Panc1 (cell line): ENCODE measurements around the gene WFDC9. TPM values are rescaled to one million over a fixed set of nuclear protein-coding genes. Genes with fewer than 3 reads are reported as not detected.

Experiments used
- ATAC-seq: fragments of 200-7000 bp; cut with Tn5 transposase; 2 replicates; pipeline ENCODE4 v1.9.1; 2020; ENCODE audit warnings: mild to moderate bottlenecking, moderate library complexity
- BruUV-seq: library from RNA; stranded (reverse); fragments of 400-500 nt; replicated peaks from 2 replicates; lab custom pipeline; 2021; lab: Mats Ljungman, UMichigan
- CTCF ChIA-PET: fragments of 300-600 bp; sonication (Branson Sonifier 250); formaldehyde crosslinking; loops from one replicate; lab custom pipeline; 2022; ENCODE audit warnings: antibody characterized with exemption; lab: Charles Lee
- POLR2A ChIA-PET: fragments of 300-600 bp; sonication (Branson Sonifier 250); formaldehyde crosslinking; loops from one replicate; lab custom pipeline; 2022; ENCODE audit warnings: antibody characterized with exemption; lab: Charles Lee
- DNase-seq: peaks from one replicate; pipeline ENCODE4 v3.0.0-alpha.2; 2010; ENCODE audit warnings: low read depth, low spot score
- H3K27ac ChIP-seq: 2 replicates; pipeline ENCODE4 v1.5.1; 2011; ENCODE audit warnings: mild to moderate bottlenecking, low read length, inconsistent platforms
- H3K27me3 ChIP-seq: fragments of 200-500 bp; sonication (Bioruptor generic); 2 replicates; pipeline ENCODE4 v1.6.0; 2014; ENCODE audit warnings: low read length, inconsistent platforms; ENCODE audit not compliant: control insufficient read depth, insufficient read depth
- H3K36me3 ChIP-seq: fragments of 200-500 bp; sonication (Bioruptor generic); 2 replicates; pipeline ENCODE4 v1.5.1; 2014; ENCODE audit warnings: inconsistent platforms, mild to moderate bottlenecking, low read length, moderate library complexity; ENCODE audit not compliant: control insufficient read depth, insufficient read depth
- H3K4me1 ChIP-seq: 2 replicates; pipeline ENCODE4 v1.5.1; 2011; ENCODE audit warnings: inconsistent platforms, mild to moderate bottlenecking, low read length, moderate library complexity; ENCODE audit not compliant: control insufficient read depth, insufficient read depth
- H3K4me3 ChIP-seq, 2 experiments: 2 replicates each; pipeline ENCODE4 v1.5.1; 2011 to 2012; ENCODE audit warnings: low read depth in 2 of 2, low read length in 2 of 2, mild to moderate bottlenecking in 2 of 2, inconsistent platforms in 1 of 2, moderate library complexity in 1 of 2
- H3K9me3 ChIP-seq: fragments of 200-500 bp; sonication (Bioruptor generic); 2 replicates; pipeline ENCODE4 v1.5.1; 2014; ENCODE audit warnings: low read depth, mild to moderate bottlenecking, inconsistent platforms, low read length, moderate library complexity; ENCODE audit not compliant: control insufficient read depth, insufficient read depth
- POLR2AphosphoS5 ChIP-seq: IDR thresholded peaks from 2 replicates; pipeline ENCODE4 v1.6.1; 2012; ENCODE audit warnings: mild to moderate bottlenecking, low read depth, low read length, moderate library complexity
- REST ChIP-seq, 2 experiments: IDR thresholded peaks; 2 replicates each; pipeline ENCODE4 v1.6.1; 2011 to 2012; ENCODE audit warnings: low read depth in 2 of 2, control low read depth in 1 of 2, low read length in 1 of 2, mild to moderate bottlenecking in 1 of 2, moderate library complexity in 1 of 2; ENCODE audit not compliant: insufficient read depth in 1 of 2
- SIN3A ChIP-seq: IDR thresholded peaks from 2 replicates; pipeline ENCODE4 v1.6.1; 2012; ENCODE audit warnings: low read depth, mild to moderate bottlenecking, low read length, moderate library complexity, borderline replicate concordance; ENCODE audit not compliant: insufficient read depth
- TCF7L2 ChIP-seq: IDR thresholded peaks from 2 replicates; pipeline ENCODE4 v1.6.1; 2011; ENCODE audit warnings: mild to moderate bottlenecking, low read depth, low read length, inconsistent platforms
- in situ Hi-C: cut with HindIII; loops from 2 replicates; pipeline ENCODE4 v1.10.0; 2016; ENCODE audit warnings: low sequenced_read_pairs, low pct_unique_long_range_greater_than_20kb
- intact Hi-C: fragments of 100-400 bp; cut with micrococcal nuclease; formaldehyde crosslinking; loops from one replicate; pipeline ENCODE4 v1.10.0; 2022; ENCODE audit not compliant: unreplicated experiment
- total RNA-seq: library from RNA; stranded (reverse); gene quantifications from one replicate; pipeline ENCODE4 v1.2.1, GENCODE V29; 2021; ENCODE audit not compliant: unreplicated experiment
- TF ChIP-seq, protein P1 (sequence below): fragments of 450-650 bp; IDR thresholded peaks from 2 replicates; pipeline ENCODE4 v1.5.1; 2017; ENCODE audit warnings: mild to moderate bottlenecking

Gene WFDC9
- total RNA-seq, 1 experiment from 2014 or later: not detected

GRCh38 chr20:45639687-45640086 is 8.6 kb upstream of the WFDC9 start:
- H3K36me3 ChIP-seq: no peaks in the 10 kb centered on the region
- TF ChIP-seq SIN3A (no peak), POLR2AphosphoS5 (no peak), REST (IDR thresholded peaks at IDR 0.05; ENCODE audit: insufficient read depth in 1 of 2, low read depth in 2 of 2, low read length in 1 of 2) (no peak), TCF7L2 (no peak)
- TF ChIP-seq, protein P1, sequence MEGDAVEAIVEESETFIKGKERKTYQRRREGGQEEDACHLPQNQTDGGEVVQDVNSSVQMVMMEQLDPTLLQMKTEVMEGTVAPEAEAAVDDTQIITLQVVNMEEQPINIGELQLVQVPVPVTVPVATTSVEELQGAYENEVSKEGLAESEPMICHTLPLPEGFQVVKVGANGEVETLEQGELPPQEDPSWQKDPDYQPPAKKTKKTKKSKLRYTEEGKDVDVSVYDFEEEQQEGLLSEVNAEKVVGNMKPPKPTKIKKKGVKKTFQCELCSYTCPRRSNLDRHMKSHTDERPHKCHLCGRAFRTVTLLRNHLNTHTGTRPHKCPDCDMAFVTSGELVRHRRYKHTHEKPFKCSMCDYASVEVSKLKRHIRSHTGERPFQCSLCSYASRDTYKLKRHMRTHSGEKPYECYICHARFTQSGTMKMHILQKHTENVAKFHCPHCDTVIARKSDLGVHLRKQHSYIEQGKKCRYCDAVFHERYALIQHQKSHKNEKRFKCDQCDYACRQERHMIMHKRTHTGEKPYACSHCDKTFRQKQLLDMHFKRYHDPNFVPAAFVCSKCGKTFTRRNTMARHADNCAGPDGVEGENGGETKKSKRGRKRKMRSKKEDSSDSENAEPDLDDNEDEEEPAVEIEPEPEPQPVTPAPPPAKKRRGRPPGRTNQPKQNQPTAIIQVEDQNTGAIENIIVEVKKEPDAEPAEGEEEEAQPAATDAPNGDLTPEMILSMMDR: no peak
- intact Hi-C loops: no loop called here
- in situ Hi-C loops: no loop called here
- no peaks in the 10 kb centered on the region for H3K4me1 ChIP-seq
- ChIA-PET CTCF (no interaction called here), POLR2A (no interaction called here)
- no peaks in the 10 kb centered on the region for H3K9me3 ChIP-seq
- ATAC-seq (no peak), DNase-seq (no peak)
- no TSS peak for BruUV-seq
- no peak overlapping the region for H3K27ac ChIP-seq
- H3K4me3 ChIP-seq: no peak overlapping the region
- peaks cover 2% of the 10 kb centered on the region; the same call in 1 of the 2 replicates for H3K27me3 ChIP-seq

DNA sequence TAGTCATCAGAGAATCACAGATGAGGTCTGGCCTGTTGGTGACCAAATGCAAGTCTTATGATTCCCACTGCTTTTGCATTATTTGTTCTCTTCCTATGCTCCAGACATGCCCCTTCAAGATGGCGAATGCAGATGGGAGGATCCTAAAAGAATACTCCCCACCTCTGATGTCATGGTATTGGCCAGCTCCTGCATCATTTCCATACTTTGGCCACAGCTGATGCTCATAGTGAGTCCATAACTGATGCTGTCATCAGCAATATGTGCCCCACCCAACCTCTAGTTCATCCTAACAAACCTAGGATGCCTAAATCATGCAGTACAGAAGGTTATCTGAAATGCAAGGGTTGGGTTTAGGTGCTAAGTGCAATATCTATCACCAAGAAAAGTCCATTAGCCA is 5.4 kb upstream of the WFDC9 start:
- no peak overlapping the region for H3K27ac ChIP-seq
- POLR2A ChIA-PET: no interaction called here

More for the DNA sequence above, 5.4 kb upstream of the WFDC9 start:
- H3K4me3 ChIP-seq: no peak overlapping the region
- BruUV-seq: no TSS peak
- in situ Hi-C loops: no loop called here
- no peaks in the 10 kb centered on the region for H3K36me3 ChIP-seq
- no peak for ATAC-seq
- TF ChIP-seq, protein P1: no peak
- TF ChIP-seq SIN3A (no peak), POLR2AphosphoS5 (no peak), REST (IDR thresholded peaks at IDR 0.05; ENCODE audit: insufficient read depth in 1 of 2, low read depth in 2 of 2, low read length in 1 of 2) (no peak), TCF7L2 (no peak)
- CTCF ChIA-PET: no interaction called here
- H3K9me3 ChIP-seq: no peaks in the 10 kb centered on the region
- no peak for DNase-seq
- intact Hi-C loops: no loop called here
- H3K27me3 ChIP-seq: no peaks in the 10 kb centered on the region
- H3K4me1 ChIP-seq: no peaks in the 10 kb centered on the region
